Spleen (tissue), 7 donors: ENCODE results near the gene COL5A1.

ENCODE experiments used
- POLR2A ChIP-seq, 3 donors: fragments of 450-650 bp; IDR thresholded peaks; one replicate each; pipeline ENCODE4 v1.5.1; 2017; ENCODE audit warnings: antibody characterized with exemption in 3 of 3, mild to moderate bottlenecking in 1 of 3
- TF ChIP-seq, protein P1 (sequence below), 11 experiments: fragments of 200-600 bp in 7 of 11; fragments of 450-650 bp in 4 of 11; sonication (generic) in 4 of 11; IDR thresholded peaks in 8 of 11; conservative IDR thresholded peaks in 3 of 11; 1 replicate in 7 of 11; 2 replicates in 4 of 11; pipeline versions ENCODE4 v1.4.0 to v1.8.0; 2016 to 2021; ENCODE audit warnings: antibody characterized with exemption in 11 of 11, inconsistent platforms in 4 of 11, mild to moderate bottlenecking in 1 of 11
- donor health status: DM: no; HTN: no; CAD: no; lungs with moderate emphysema.
- donor health status: DM: no; HTN: no; CAD: no.
- donor health status: DM: no; HTN: no; CAD: no.

DNA sequence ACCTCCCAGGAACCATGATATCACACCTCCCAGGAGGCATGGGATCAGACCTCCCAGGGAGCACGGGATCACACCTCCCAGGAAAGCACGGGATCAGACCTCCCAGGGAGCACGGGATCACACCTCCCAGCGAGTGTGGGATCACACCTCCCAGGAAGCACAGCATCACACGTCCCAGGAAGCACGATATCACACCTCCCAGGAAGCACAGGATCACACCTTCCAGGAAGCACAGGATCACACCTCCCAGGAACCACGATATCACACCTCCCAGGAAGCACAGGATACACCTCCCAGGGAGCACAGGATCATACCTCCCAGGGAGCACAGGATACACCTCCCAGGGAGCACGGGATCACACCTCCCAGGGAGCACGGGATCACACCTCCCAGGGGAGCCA, 209.0 kb downstream of the COL5A1 start:
- TF ChIP-seq, protein P1, sequence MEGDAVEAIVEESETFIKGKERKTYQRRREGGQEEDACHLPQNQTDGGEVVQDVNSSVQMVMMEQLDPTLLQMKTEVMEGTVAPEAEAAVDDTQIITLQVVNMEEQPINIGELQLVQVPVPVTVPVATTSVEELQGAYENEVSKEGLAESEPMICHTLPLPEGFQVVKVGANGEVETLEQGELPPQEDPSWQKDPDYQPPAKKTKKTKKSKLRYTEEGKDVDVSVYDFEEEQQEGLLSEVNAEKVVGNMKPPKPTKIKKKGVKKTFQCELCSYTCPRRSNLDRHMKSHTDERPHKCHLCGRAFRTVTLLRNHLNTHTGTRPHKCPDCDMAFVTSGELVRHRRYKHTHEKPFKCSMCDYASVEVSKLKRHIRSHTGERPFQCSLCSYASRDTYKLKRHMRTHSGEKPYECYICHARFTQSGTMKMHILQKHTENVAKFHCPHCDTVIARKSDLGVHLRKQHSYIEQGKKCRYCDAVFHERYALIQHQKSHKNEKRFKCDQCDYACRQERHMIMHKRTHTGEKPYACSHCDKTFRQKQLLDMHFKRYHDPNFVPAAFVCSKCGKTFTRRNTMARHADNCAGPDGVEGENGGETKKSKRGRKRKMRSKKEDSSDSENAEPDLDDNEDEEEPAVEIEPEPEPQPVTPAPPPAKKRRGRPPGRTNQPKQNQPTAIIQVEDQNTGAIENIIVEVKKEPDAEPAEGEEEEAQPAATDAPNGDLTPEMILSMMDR (IDR thresholded peaks at IDR 0.05 in 8 of 11, conservative IDR thresholded peaks at IDR 0.05 in 3 of 11), result no peak
- TF ChIP-seq POLR2A (IDR thresholded peaks at IDR 0.05), result no peak
